Heart right ventricle (tissue), 16 donors: ENCODE results near the gene TTC39B. TPM values are rescaled to one million over a fixed set of nuclear protein-coding genes. Genes with fewer than 3 reads are reported as not detected.
A peak's percentile ranks its signal among the peaks of the same experiment; 100 is the strongest.

Source experiments
- ATAC-seq, 8 donors: fragments of 200-7000 bp; cut with Tn5 transposase; one replicate each; pipeline ENCODE4 v1.9.1; 2020; ENCODE audit warnings: mild to moderate bottlenecking in 8 of 8, moderate library complexity in 8 of 8, moderate number of reproducible peaks in 1 of 8
- DNase-seq, 2 donors: peaks; one replicate each; pipeline ENCODE4 v3.0.0-alpha.2; 2020
- H3K27ac ChIP-seq, 10 donors: fragments of 200-600 bp; sonication (generic) in 2 of 10; one replicate each; pipeline versions ENCODE4 v1.5.0 to v1.8.0; 2020 to 2022; ENCODE audit warnings: mild to moderate bottlenecking in 3 of 10
- H3K27me3 ChIP-seq, 7 donors: fragments of 200-600 bp; one replicate each; pipeline ENCODE4 v1.8.0; 2021 to 2022; ENCODE audit warnings: mild to moderate bottlenecking in 2 of 7
- H3K36me3 ChIP-seq, 9 donors: fragments of 200-600 bp; sonication (generic) in 1 of 9; one replicate each; pipeline versions ENCODE4 v1.5.0 to v1.8.0; 2020 to 2022; ENCODE audit warnings: mild to moderate bottlenecking in 2 of 9
- H3K4me1 ChIP-seq, 9 donors: fragments of 200-600 bp; sonication (generic) in 1 of 9; one replicate each; pipeline versions ENCODE4 v1.5.0 to v1.8.0; 2020 to 2022; ENCODE audit warnings: mild to moderate bottlenecking in 4 of 9
- H3K4me3 ChIP-seq, 10 donors: fragments of 200-600 bp; sonication (generic) in 2 of 10; one replicate each; pipeline versions ENCODE4 v1.5.0 to v1.8.0; 2020 to 2022; ENCODE audit warnings: mild to moderate bottlenecking in 7 of 10, moderate library complexity in 2 of 10
- H3K9me3 ChIP-seq, 11 donors: fragments of 200-600 bp in 10 of 11; sonication (generic) in 2 of 11; one replicate each; pipeline versions ENCODE4 v1.5.0 to v1.8.0; 2013 to 2022; ENCODE audit warnings: mild to moderate bottlenecking in 2 of 11, control low read depth in 1 of 11, moderate library complexity in 1 of 11
- CTCF ChIP-seq, 9 donors: fragments of 200-600 bp; sonication (generic) in 2 of 9; IDR thresholded peaks; one replicate each; pipeline versions ENCODE4 v1.5.0 to v1.8.0; 2021 to 2022; ENCODE audit warnings: antibody characterized with exemption in 9 of 9, mild to moderate bottlenecking in 5 of 9, moderate library complexity in 1 of 9
- WGBS, 2 donors: extraction: QIAGEN DNeasy Blood & Tissue Kit; methylation state at CpG; one replicate each; pipeline ENCODE4 v1.1.7; 2013; ENCODE audit warnings: inconsistent platforms in 1 of 2; 5-methylcytosine and 5-hydroxymethylcytosine counted together
- intact Hi-C, 10 donors: fragments of 100-400 bp; cut with DNase I; formaldehyde crosslinking; loops; one replicate each; pipeline versions ENCODE4 v1.11.1 to v1.14.2; 2022
- polyA plus RNA-seq, 2 donors: library from polyadenylated mRNA; stranded (reverse); fragments of 200-250 nt; gene quantifications; one replicate each; pipeline ENCODE4 v1.2.3, GENCODE V29; 2013
- total RNA-seq, 10 donors: library from RNA; stranded (reverse); fragmentation: NEBNext Ultra II Directional in 3 of 10; extraction: Animal tissue kit (Norgen Biotek cat#: 25700) in 3 of 10; gene quantifications; one replicate each; pipeline versions ENCODE4 v1.2.1 to v1.2.4, GENCODE V29; 2021 to 2023
- donor health status: Arrhythmogenic right ventricular cardiomyopathy.
- donor health status: ischemic (EF 13 %, LVEDD 7.1; RV severe dilation, severe dysfunction).
- donor health status: healthy with polysubstance abuse.
- donor health status: DM: no; HTN: yes; CAD: no.
- donor health status: DM: no; HTN: no; CAD: no.
- donor health status: ischemic (EF 25% LVEDD 6.9; RV normal size, moderate dysfunction).
- donor health status: ischemic (EF 25% LVEDD 5.7; RV mildly dilated, moderate dysfunction).
- donor health status: healthy.
- donor health status: DM: yes; HTN: yes; CAD: no.
- donor health status: Ischemic cardiomyopathy.
- donor health status: ischemic (EF 35%, LVEDD 5.7; RV mildly dilated, moderate dysfunction).
- donor health status: nonischemic (EF 11% LVEDD 7.7; RV severe dilation, severe dysfunction).
- donor health status: DM: yes; HTN: yes; CAD: no.
- donor health status: PGD.
- donor health status: ischemic (EF 29% LVEDD 5.4; RV normal size, mild dysfunction).
- donor health status: nonischemic (EF 23%, LVEDD 6.1; RV moderate dilation, normal function).

TTC39B gene
- total and polyA plus RNA-seq, 12 donors: 0.52 to 4.3 (median 1.5) TPM

GRCh38 chr9:15253786-15254185, 53.2 kb downstream of the TTC39B start:
- ATAC-seq (no peak), DNase-seq (no peak)
- 55 to 76% methylated on average over 1 of the region's 1 CpG for WGBS, 2 donors
- Histone ChIP-seq H3K27me3 (no peaks in the 10 kb centered on the region), H3K4me3 (no peak overlapping the region), H3K4me1 (peaks cover 0 to 15% (median 8%) of the 10 kb centered on the region in 9 donors), H3K9me3 (no peaks in the 10 kb centered on the region), H3K36me3 (no peaks in the 10 kb centered on the region), H3K27ac (no peak overlapping the region)
- intact Hi-C loops: no loop called here
- no peak for TF ChIP-seq CTCF (IDR thresholded peaks at IDR 0.05)

- DNase-seq (no peak), ATAC-seq (no peak)
- H3K9me3 ChIP-seq: no peaks in the 10 kb centered on the region
- H3K27ac ChIP-seq: no peak overlapping the region
- no peaks in the 10 kb centered on the region for H3K27me3 ChIP-seq
- H3K4me1 ChIP-seq: peaks cover 0 to 20% (median 12%) of the 10 kb centered on the region in 9 donors
- H3K4me3 ChIP-seq: no peak overlapping the region
- no peaks in the 10 kb centered on the region for H3K36me3 ChIP-seq
- WGBS, 2 donors: 48 to 62% methylated on average over 1 of the region's 1 CpG
- intact Hi-C loops: no loop called here
- no peak for TF ChIP-seq CTCF (IDR thresholded peaks at IDR 0.05)
These were observed 53.8 kb downstream of the TTC39B start for GRCh38 chr9:15253197-15253596.

GRCh38 chr9:15249981-15250380, 57.0 kb downstream of the TTC39B start:
- DNase-seq (no peak), ATAC-seq (peak in 6 of 8 donors; percentile 44 to 72 (median 60))
- intact Hi-C loops: no loop called here
- H3K36me3 ChIP-seq: no peaks in the 10 kb centered on the region
- H3K27ac ChIP-seq: peak overlapping the region in 3 of 10 donors; percentile 41 to 60 (median 54)
- no peaks in the 10 kb centered on the region for H3K9me3 ChIP-seq
- no peak for TF ChIP-seq CTCF (IDR thresholded peaks at IDR 0.05)
- no peaks in the 10 kb centered on the region for H3K27me3 ChIP-seq
- no peak overlapping the region for H3K4me3 ChIP-seq
- 34 to 44% methylated on average over 3 of the region's 3 CpGs for WGBS, 2 donors
- peaks cover 0 to 24% (median 15%) of the 10 kb centered on the region in 9 donors for H3K4me1 ChIP-seq

GRCh38 chr9:15249042-15249818, 57.8 kb downstream of the TTC39B start:
- ATAC-seq (peak in 6 of 8 donors; percentile 18 to 78 (median 59)), DNase-seq (peak in 1 of 2 donors; percentile 8)
- Histone ChIP-seq H3K27me3 (no peaks in the 10 kb centered on the region), H3K27ac (peak overlapping the region in 4 of 10 donors; percentile 23 to 60 (median 48)), H3K9me3 (no peaks in the 10 kb centered on the region), H3K36me3 (no peaks in the 10 kb centered on the region), H3K4me1 (peaks cover 0 to 24% (median 15%) of the 10 kb centered on the region in 9 donors), H3K4me3 (no peak overlapping the region)
- WGBS, 2 donors: 50 to 51% methylated on average over 7 of the region's 7 CpGs
- no peak for TF ChIP-seq CTCF (IDR thresholded peaks at IDR 0.05)
- intact Hi-C loops: no loop called here
